IMR-90 (cell line): ENCODE results near the gene PPFIA1. TPM values are rescaled to one million over a fixed set of nuclear protein-coding genes. Genes with fewer than 3 reads are reported as not detected.

Source experiments
- ATAC-seq: fragments of 200-7000 bp; cut with Tn5 transposase; 2 replicates; pipeline ENCODE4 v1.9.1; 2020; ENCODE audit warnings: low read depth, mild to moderate bottlenecking, moderate library complexity
- BruUV-seq: library from RNA; stranded (reverse); fragments of 400-500 nt; replicated peaks from 2 replicates; lab custom pipeline; 2021; lab: Mats Ljungman, UMichigan
- CTCF ChIA-PET: fragments of 300-600 bp; formaldehyde crosslinking; extraction: SDS; loops from one replicate; lab custom pipeline; 2021; ENCODE audit warnings: antibody characterized with exemption; lab: Yijun Ruan, JAX
- POLR2A ChIA-PET: fragments of 300-600 bp; sonication (Branson Sonifier 250); formaldehyde crosslinking; loops from one replicate; lab custom pipeline; 2022; ENCODE audit warnings: antibody characterized with exemption; ENCODE audit not compliant: unreplicated experiment; lab: Charles Lee
- DNase-seq: peaks from one replicate; pipeline ENCODE4 v3.0.0; 2013
- H2AFZ ChIP-seq: replicated peaks from 2 replicates; pipeline ENCODE3; 2013; ENCODE audit warnings: low read length, mild to moderate bottlenecking; ENCODE audit not compliant: poor library complexity
- H2AK5ac ChIP-seq: 2 replicates; pipeline ENCODE4 v1.6.1; 2013; ENCODE audit warnings: low read depth, low read length, inconsistent platforms
- H2AK9ac ChIP-seq: replicated peaks from 2 replicates; pipeline ENCODE3; 2013; ENCODE audit warnings: mild to moderate bottlenecking, low read depth, low read length, moderate library complexity; ENCODE audit not compliant: poor library complexity
- H2BK120ac ChIP-seq: 2 replicates; pipeline ENCODE4 v1.6.1; 2013; ENCODE audit warnings: low read depth, low read length, inconsistent platforms
- H2BK15ac ChIP-seq: 3 replicates; pipeline ENCODE4 v1.6.1; 2013; ENCODE audit warnings: low read depth, low read length, inconsistent platforms
- H2BK20ac ChIP-seq: 2 replicates; pipeline ENCODE4 v1.6.1; 2013; ENCODE audit warnings: low read depth, mild to moderate bottlenecking, inconsistent platforms, low read length, moderate library complexity
- H2BK5ac ChIP-seq: 2 replicates; pipeline ENCODE4 v1.6.1; 2013; ENCODE audit warnings: mild to moderate bottlenecking, low read depth, low read length, inconsistent platforms; ENCODE audit not compliant: poor library complexity, severe bottlenecking
- H3K14ac ChIP-seq: replicated peaks from 2 replicates; pipeline ENCODE4 v1.6.1; 2013; ENCODE audit warnings: low read depth, low read length, inconsistent platforms
- H3K18ac ChIP-seq: 2 replicates; pipeline ENCODE4 v1.6.1; 2013; ENCODE audit warnings: low read depth, low read length, control low read depth
- H3K23ac ChIP-seq: 2 replicates; pipeline ENCODE4 v1.6.1; 2013; ENCODE audit warnings: low read depth, low read length, inconsistent platforms
- H3K27ac ChIP-seq: 2 replicates; pipeline ENCODE4 v1.5.1; 2013; ENCODE audit warnings: mild to moderate bottlenecking, control low read depth, low read length; ENCODE audit not compliant: insufficient read depth
- H3K27me3 ChIP-seq: 2 replicates; pipeline ENCODE4 v1.6.1; 2013; ENCODE audit warnings: low read length; ENCODE audit not compliant: control insufficient read depth, insufficient read depth
- H3K36me3 ChIP-seq: 2 replicates; pipeline ENCODE4 v1.6.1; 2013; ENCODE audit warnings: low read length, mixed read lengths; ENCODE audit not compliant: control insufficient read depth, insufficient read depth
- H3K4ac ChIP-seq: 2 replicates; pipeline ENCODE4 v1.6.1; 2013; ENCODE audit warnings: low read depth, low read length, inconsistent platforms
- H3K4me1 ChIP-seq: 2 replicates; pipeline ENCODE4 v1.6.1; 2013; ENCODE audit warnings: low read length, mixed read lengths; ENCODE audit not compliant: control insufficient read depth, insufficient read depth
- H3K4me2 ChIP-seq: 2 replicates; pipeline ENCODE4 v1.6.1; 2013; ENCODE audit warnings: low read depth, mild to moderate bottlenecking, control low read depth, low read length, moderate library complexity
- H3K4me3 ChIP-seq: 2 replicates; pipeline ENCODE4 v1.5.1; 2013; ENCODE audit warnings: low read depth, mild to moderate bottlenecking, control low read depth, low read length, moderate library complexity; ENCODE audit not compliant: insufficient read depth
- H3K56ac ChIP-seq: 2 replicates; pipeline ENCODE4 v1.6.1; 2013; ENCODE audit warnings: low read length, inconsistent platforms; ENCODE audit not compliant: insufficient read depth; ENCODE audit errors: extremely low read depth
- H3K79me1 ChIP-seq, 2 experiments: 2 replicates each; pipeline ENCODE4 v1.6.1; 2013; ENCODE audit warnings: low read length in 2 of 2, inconsistent platforms in 1 of 2, low read depth in 1 of 2
- H3K9ac ChIP-seq: 2 replicates; pipeline ENCODE4 v1.6.1; 2013; ENCODE audit warnings: low read depth, low read length, control low read depth
- H3K9me1 ChIP-seq: 2 replicates; pipeline ENCODE4 v1.6.1; 2013; ENCODE audit warnings: low read length, inconsistent platforms; ENCODE audit not compliant: insufficient read depth
- H3K9me3 ChIP-seq: 2 replicates; pipeline ENCODE4 v1.6.1; 2013; ENCODE audit warnings: low read length; ENCODE audit not compliant: control insufficient read depth, insufficient read depth
- H4K20me1 ChIP-seq: 2 replicates; pipeline ENCODE4 v1.6.1; 2013; ENCODE audit warnings: low read length, inconsistent platforms; ENCODE audit not compliant: insufficient read depth
- H4K5ac ChIP-seq: 2 replicates; pipeline ENCODE4 v1.6.1; 2013; ENCODE audit warnings: mild to moderate bottlenecking, low read depth, low read length, control low read depth
- H4K8ac ChIP-seq, 2 experiments: 2 replicates each; pipeline ENCODE4 v1.6.1; 2013; ENCODE audit warnings: low read depth in 2 of 2, low read length in 2 of 2, control low read depth in 1 of 2, inconsistent platforms in 1 of 2
- H4K91ac ChIP-seq: 2 replicates; pipeline ENCODE4 v1.6.1; 2013; ENCODE audit warnings: low read depth, low read length, inconsistent platforms; ENCODE audit not compliant: insufficient read depth
- CEBPB ChIP-seq: IDR thresholded peaks from 2 replicates; pipeline ENCODE4 v1.6.1; 2012; ENCODE audit warnings: low read depth, low read length, improper control_type of control experiment
- CHD1 ChIP-seq: IDR thresholded peaks from 2 replicates; pipeline ENCODE4 v1.6.1; 2012; ENCODE audit warnings: low read depth, low read length, improper control_type of control experiment
- ELK1 ChIP-seq: fragments of 150-350 bp; IDR thresholded peaks from 2 replicates; pipeline ENCODE4 v1.6.1; 2016; ENCODE audit warnings: low read depth, mild to moderate bottlenecking, low read length, moderate library complexity, borderline replicate concordance
- FOS ChIP-seq: fragments of 150-350 bp; IDR thresholded peaks from 2 replicates; pipeline ENCODE4 v1.6.1; 2016; ENCODE audit warnings: low read depth, low read length
- MAZ ChIP-seq: IDR thresholded peaks from 2 replicates; pipeline ENCODE4 v1.6.1; 2012; ENCODE audit warnings: low read depth, mild to moderate bottlenecking, low read length, improper control_type of control experiment, moderate library complexity, borderline replicate concordance
- MXI1 ChIP-seq: IDR thresholded peaks from 2 replicates; pipeline ENCODE4 v1.6.1; 2012; ENCODE audit warnings: low read depth, mild to moderate bottlenecking, low read length, moderate library complexity, borderline replicate concordance
- RCOR1 ChIP-seq: IDR thresholded peaks from 2 replicates; pipeline ENCODE4 v1.6.1; 2012; ENCODE audit warnings: mild to moderate bottlenecking, low read length, improper control_type of control experiment; ENCODE audit not compliant: insufficient replicate concordance
- RFX5 ChIP-seq: IDR thresholded peaks from 2 replicates; pipeline ENCODE4 v1.8.0; 2012; ENCODE audit warnings: low read depth, mild to moderate bottlenecking, low read length, moderate library complexity
- SMC3 ChIP-seq: fragments of 150-350 bp; IDR thresholded peaks from 2 replicates; pipeline ENCODE4 v1.6.1; 2016; ENCODE audit warnings: low read depth, mild to moderate bottlenecking, antibody characterized with exemption, low read length, moderate library complexity
- WGBS, 2 experiments: methylation state at CpG; one replicate each; pipeline versions ENCODE4 v1.1.5 to v1.1.7; 2013; ENCODE audit warnings: missing lambda C conversion rate in 2 of 2; ENCODE audit not compliant: insufficient read length in 1 of 2; ENCODE audit errors: extremely low coverage in 2 of 2; 5-methylcytosine and 5-hydroxymethylcytosine counted together
- dilution Hi-C: fragments of 300-500 bp; cut with HindIII; formaldehyde crosslinking; loops from one replicate; pipeline ENCODE4 v1.14.3; 2018; ENCODE audit warnings: low sequenced_read_pairs; ENCODE audit not compliant: unreplicated experiment
- in situ Hi-C: fragments of 300-500 bp; cut with MboI; formaldehyde crosslinking; loops from 3 replicates; pipeline ENCODE4 v1.14.3; 2019; ENCODE audit warnings: low sequenced_read_pairs, inconsistent platforms, mixed read lengths
- intact Hi-C: fragments of 100-400 bp; cut with micrococcal nuclease; formaldehyde crosslinking; loops from 2 replicates; pipeline ENCODE4 v1.10.0; 2022
- polyA plus RNA-seq, 3 experiments: library from polyadenylated mRNA; depleted of rRNA; stranded (reverse); fragments of >200 nt; gene quantifications; 2 replicates each; pipeline ENCODE4 v1.2.3, GENCODE V29; 2012; ENCODE audit warnings: low replicate concordance in 1 of 3
- total RNA-seq: library from RNA; depleted of rRNA; stranded (reverse); fragments of >200 nt; gene quantifications from 2 replicates; pipeline ENCODE4 v1.2.3, GENCODE V29; 2012

The PPFIA1 gene
- total and polyA plus RNA-seq, 2 of the 4 experiments (the other 2 are of a cell fraction), result 25.6 to 37.2 TPM

- H3K14ac ChIP-seq, result no peak overlapping the region
- H3K4ac ChIP-seq, result no peak overlapping the region
- no peak overlapping the region for H4K91ac ChIP-seq
- ChIA-PET CTCF (no interaction called here), POLR2A (no interaction called here)
- H3K36me3 ChIP-seq, result peaks cover 22% of the 10 kb centered on the region
- H3K9ac ChIP-seq, result no peak overlapping the region
- peaks cover 15% of the 10 kb centered on the region for H3K9me1 ChIP-seq
- no peak overlapping the region for H2BK120ac ChIP-seq
- TF ChIP-seq ELK1, result no peak
- TF ChIP-seq MAZ, result no peak
- no peak for TF ChIP-seq CEBPB
- TF ChIP-seq RFX5, result no peak
- TF ChIP-seq FOS, result no peak
- no peak for TF ChIP-seq MXI1
- no peak for TF ChIP-seq CHD1
- no peak for TF ChIP-seq RCOR1
- TF ChIP-seq SMC3, result no peak
- dilution Hi-C loops (no loop called here), in situ Hi-C loops (no loop called here), intact Hi-C loops (no loop called here)
- 92% methylated on average over 4 of the region's 8 CpGs; no CpG with 5 or more reads in 1 of the 2 experiments for WGBS, 2 experiments
- peaks cover 43 to 76% of the 10 kb centered on the region in 2 experiments for H3K79me1 ChIP-seq
- peaks cover 7% of the 10 kb centered on the region for H3K4me1 ChIP-seq
- H4K20me1 ChIP-seq, result peaks cover 52% of the 10 kb centered on the region
- no peak overlapping the region for H4K5ac ChIP-seq
- no peak overlapping the region for H3K27ac ChIP-seq
- no peak overlapping the region for H2BK5ac ChIP-seq
- DNase-seq, result no peak
- H2BK20ac ChIP-seq, result no peak overlapping the region
- H2AK5ac ChIP-seq, result no peak overlapping the region
- H3K27me3 ChIP-seq, result no peaks in the 10 kb centered on the region
- H3K4me2 ChIP-seq, result no peak overlapping the region
- H3K9me3 ChIP-seq, result no peaks in the 10 kb centered on the region
- BruUV-seq, result no TSS peak
- no peak for ATAC-seq
- H2AFZ ChIP-seq, result no peak overlapping the region
- no peak overlapping the region for H3K18ac ChIP-seq
- H3K4me3 ChIP-seq, result no peak overlapping the region
- H3K56ac ChIP-seq, result no peak overlapping the region
- H4K8ac ChIP-seq, result no peak overlapping the region
- H2AK9ac ChIP-seq, result no peak overlapping the region
- no peak overlapping the region for H3K23ac ChIP-seq
- H2BK15ac ChIP-seq, result no peak overlapping the region
Observed at GRCh38 chr11:70278994-70279393, 8.5 kb downstream of the PPFIA1 start.
